Vagina (tissue), 2 donors: Measurements from ENCODE around the gene RGL3.

Source experiments
- POLR2A ChIP-seq, 2 donors: fragments of 450-650 bp; IDR thresholded peaks; one replicate each; pipeline ENCODE4 v1.6.1; 2017; ENCODE audit warnings: antibody characterized with exemption in 2 of 2, mild to moderate bottlenecking in 2 of 2, moderate library complexity in 2 of 2
- POLR2AphosphoS5 ChIP-seq, 2 donors: sonication (generic); formaldehyde crosslinking; IDR thresholded peaks; one replicate each; pipeline ENCODE4 v1.9.0; 2017; ENCODE audit warnings: antibody characterized with exemption in 2 of 2, mild to moderate bottlenecking in 2 of 2, low read depth in 1 of 2; ENCODE audit not compliant: insufficient read depth in 1 of 2
- TF ChIP-seq, protein P1 (sequence below), 3 experiments: fragments of 450-650 bp in 2 of 3; fragments of 200-600 bp in 1 of 3; sonication (generic) in 1 of 3; IDR thresholded peaks; one replicate each; pipeline ENCODE4 v1.5.1; 2017 to 2019; ENCODE audit warnings: antibody characterized with exemption in 3 of 3, mild to moderate bottlenecking in 2 of 3, moderate library complexity in 2 of 3

GRCh38 chr19:11383706-11384048 lies 35.4 kb downstream of the RGL3 start:
- TF ChIP-seq, protein P1, sequence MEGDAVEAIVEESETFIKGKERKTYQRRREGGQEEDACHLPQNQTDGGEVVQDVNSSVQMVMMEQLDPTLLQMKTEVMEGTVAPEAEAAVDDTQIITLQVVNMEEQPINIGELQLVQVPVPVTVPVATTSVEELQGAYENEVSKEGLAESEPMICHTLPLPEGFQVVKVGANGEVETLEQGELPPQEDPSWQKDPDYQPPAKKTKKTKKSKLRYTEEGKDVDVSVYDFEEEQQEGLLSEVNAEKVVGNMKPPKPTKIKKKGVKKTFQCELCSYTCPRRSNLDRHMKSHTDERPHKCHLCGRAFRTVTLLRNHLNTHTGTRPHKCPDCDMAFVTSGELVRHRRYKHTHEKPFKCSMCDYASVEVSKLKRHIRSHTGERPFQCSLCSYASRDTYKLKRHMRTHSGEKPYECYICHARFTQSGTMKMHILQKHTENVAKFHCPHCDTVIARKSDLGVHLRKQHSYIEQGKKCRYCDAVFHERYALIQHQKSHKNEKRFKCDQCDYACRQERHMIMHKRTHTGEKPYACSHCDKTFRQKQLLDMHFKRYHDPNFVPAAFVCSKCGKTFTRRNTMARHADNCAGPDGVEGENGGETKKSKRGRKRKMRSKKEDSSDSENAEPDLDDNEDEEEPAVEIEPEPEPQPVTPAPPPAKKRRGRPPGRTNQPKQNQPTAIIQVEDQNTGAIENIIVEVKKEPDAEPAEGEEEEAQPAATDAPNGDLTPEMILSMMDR (IDR thresholded peaks at IDR 0.05), result no peak
- no peak for TF ChIP-seq POLR2A (IDR thresholded peaks at IDR 0.05)
- TF ChIP-seq POLR2AphosphoS5 (IDR thresholded peaks at IDR 0.05; ENCODE audit: insufficient read depth in 1 of 2, low read depth in 1 of 2), result no peak
